HEK293T (cell line): ENCODE measurements around the gene DPH6.

Experiments
- CTCF ChIA-PET: fragments of 350-600 bp; formaldehyde crosslinking; extraction: SDS; loops from one replicate; lab custom pipeline; 2021; ENCODE audit warnings: antibody characterized with exemption, inconsistent platforms; lab: Yijun Ruan, JAX
- POLR2A ChIA-PET: fragments of 350-600 bp; formaldehyde crosslinking; extraction: SDS; loops from one replicate; lab custom pipeline; 2020; ENCODE audit warnings: antibody characterized with exemption, inconsistent platforms; lab: Yijun Ruan, JAX
- DNase-seq: peaks from one replicate; pipeline ENCODE4 v3.0.0; 2012; ENCODE audit warnings: mixed read lengths; ENCODE audit errors: extremely low spot score
- ARNT ChIP-seq: fragments of 450-650 bp; IDR thresholded peaks from 2 replicates; pipeline ENCODE4 v1.6.1; 2017; ENCODE audit warnings: mild to moderate bottlenecking
- BHLHE40 ChIP-seq: fragments of 450-650 bp; IDR thresholded peaks from 2 replicates; pipeline ENCODE4 v1.6.1; 2016; ENCODE audit warnings: mild to moderate bottlenecking, moderate library complexity, borderline replicate concordance
- CTBP1 ChIP-seq: fragments of 450-650 bp; IDR thresholded peaks from 2 replicates; pipeline ENCODE4 v1.6.1; 2016; ENCODE audit warnings: borderline replicate concordance
- FOXA1 ChIP-seq: fragments of 450-650 bp; IDR thresholded peaks from 2 replicates; pipeline ENCODE4 v1.6.1; 2016; ENCODE audit warnings: mild to moderate bottlenecking
- FOXM1 ChIP-seq: fragments of 450-650 bp; IDR thresholded peaks from 2 replicates; pipeline ENCODE4 v1.6.1; 2017; ENCODE audit warnings: mild to moderate bottlenecking, borderline replicate concordance
- HDGF ChIP-seq: fragments of 450-650 bp; IDR thresholded peaks from 2 replicates; pipeline ENCODE4 v1.6.1; 2017; ENCODE audit warnings: antibody characterized with exemption, borderline replicate concordance
- L3MBTL2 ChIP-seq: fragments of 450-650 bp; conservative IDR thresholded peaks from 2 replicates; pipeline ENCODE4 v1.6.1; 2016; ENCODE audit warnings: mild to moderate bottlenecking
- LEF1 ChIP-seq: fragments of 450-650 bp; IDR thresholded peaks from 2 replicates; pipeline ENCODE4 v1.6.1; 2017; ENCODE audit warnings: mild to moderate bottlenecking, borderline replicate concordance
- NFRKB ChIP-seq: fragments of 450-650 bp; IDR thresholded peaks from 2 replicates; pipeline ENCODE4 v1.6.1; 2016; ENCODE audit warnings: mild to moderate bottlenecking, moderate library complexity
- SP1 ChIP-seq: fragments of 450-650 bp; IDR thresholded peaks from 2 replicates; pipeline ENCODE4 v1.6.1; 2017
- SUZ12 ChIP-seq: fragments of 450-650 bp; IDR thresholded peaks from 2 replicates; pipeline ENCODE4 v1.6.1; 2016; ENCODE audit warnings: mild to moderate bottlenecking
- TARDBP ChIP-seq: fragments of 450-650 bp; IDR thresholded peaks from 2 replicates; pipeline ENCODE4 v1.6.1; 2016
- ZNF384 ChIP-seq: fragments of 450-650 bp; IDR thresholded peaks from 2 replicates; pipeline ENCODE4 v1.6.1; 2016
- TF ChIP-seq, protein P1 (sequence below): fragments of 450-650 bp; IDR thresholded peaks from 2 replicates; pipeline ENCODE4 v1.6.1; 2016

The DPH6 gene

DNA sequence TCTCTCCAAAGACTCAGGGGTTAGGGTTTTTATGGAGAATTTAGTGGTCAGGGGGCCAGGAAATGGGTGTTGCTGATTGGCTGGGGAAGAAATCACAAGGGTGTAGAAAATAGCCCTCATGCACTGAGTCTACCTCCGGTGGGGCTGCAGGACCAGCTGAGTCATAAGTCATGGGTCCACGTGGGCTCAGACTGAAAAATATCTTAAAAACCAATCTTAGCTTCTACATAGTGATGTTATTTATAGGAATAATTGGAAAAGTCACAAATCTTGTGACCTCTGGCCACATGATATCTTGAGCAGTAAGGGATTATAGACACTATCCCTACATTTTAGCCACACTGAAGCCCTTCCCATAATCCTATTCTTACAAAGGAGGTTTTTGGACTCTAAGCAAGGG lies 224.0 kb downstream of the DPH6 start:
- DNase-seq = no peak
- TF ChIP-seq TARDBP (no peak), ZNF384 (no peak), FOXA1 (no peak), SP1 (no peak), HDGF (no peak), LEF1 (no peak), L3MBTL2 (no peak), BHLHE40 (no peak), CTBP1 (no peak), ARNT (no peak), NFRKB (no peak), SUZ12 (no peak)
- POLR2A ChIA-PET = no interaction called here
- CTCF ChIA-PET = no interaction called here

DNA sequence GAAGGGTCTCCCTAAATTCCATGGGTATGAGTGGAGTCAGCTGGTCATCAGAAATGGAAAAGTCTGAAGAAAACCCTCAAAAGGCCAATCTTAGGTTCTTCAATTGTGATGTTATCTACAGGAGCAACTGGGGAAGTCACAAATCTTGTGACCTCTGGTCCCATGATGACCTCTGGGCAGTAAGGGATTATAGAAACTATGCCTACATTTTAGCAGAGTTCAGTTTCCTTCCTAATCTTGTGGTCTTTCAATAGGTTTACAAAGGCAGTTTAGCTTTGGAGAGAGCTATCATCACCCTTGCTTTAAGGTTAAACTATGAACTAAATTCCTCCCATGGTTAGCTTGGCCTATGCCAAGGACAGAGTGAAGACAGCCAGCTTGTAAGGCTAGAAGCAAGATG lies 225.1 kb downstream of the DPH6 start:
- ChIA-PET POLR2A (no interaction called here), CTCF (no interaction called here)
- no peak for DNase-seq
- TF ChIP-seq SUZ12 = no peak
- no peak for TF ChIP-seq FOXA1
- no peak for TF ChIP-seq BHLHE40
- TF ChIP-seq, protein P1, sequence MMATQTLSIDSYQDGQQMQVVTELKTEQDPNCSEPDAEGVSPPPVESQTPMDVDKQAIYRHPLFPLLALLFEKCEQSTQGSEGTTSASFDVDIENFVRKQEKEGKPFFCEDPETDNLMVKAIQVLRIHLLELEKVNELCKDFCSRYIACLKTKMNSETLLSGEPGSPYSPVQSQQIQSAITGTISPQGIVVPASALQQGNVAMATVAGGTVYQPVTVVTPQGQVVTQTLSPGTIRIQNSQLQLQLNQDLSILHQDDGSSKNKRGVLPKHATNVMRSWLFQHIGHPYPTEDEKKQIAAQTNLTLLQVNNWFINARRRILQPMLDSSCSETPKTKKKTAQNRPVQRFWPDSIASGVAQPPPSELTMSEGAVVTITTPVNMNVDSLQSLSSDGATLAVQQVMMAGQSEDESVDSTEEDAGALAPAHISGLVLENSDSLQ = no peak
- no peak for TF ChIP-seq ARNT
- no peak for TF ChIP-seq FOXM1
- no peak for TF ChIP-seq L3MBTL2
- no peak for TF ChIP-seq ZNF384
- TF ChIP-seq SP1 = no peak
